ENCODE results near the gene CCDC154.

DNA sequence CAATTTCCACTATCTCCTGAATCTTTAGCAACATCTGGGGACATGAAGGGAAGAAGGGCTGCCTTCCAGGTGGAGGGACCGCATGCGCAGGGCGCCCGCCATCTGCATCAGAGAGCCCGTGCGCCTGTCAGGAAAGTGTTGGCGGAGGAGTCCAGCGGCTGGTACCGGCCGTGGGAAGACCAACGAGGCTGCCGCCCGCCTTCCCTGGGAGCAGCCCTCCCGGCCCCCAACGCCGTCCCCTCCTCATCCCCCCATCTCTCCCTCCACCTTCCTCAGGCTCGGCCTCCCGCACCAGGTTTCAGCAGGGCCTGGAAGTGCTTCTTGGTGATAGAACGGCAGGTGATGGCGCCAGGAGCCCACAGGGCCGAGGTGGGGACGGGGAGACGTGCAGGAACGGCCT lies 21.7 kb upstream of the CCDC154 start:
- TF ChIP-seq, protein P1, sequence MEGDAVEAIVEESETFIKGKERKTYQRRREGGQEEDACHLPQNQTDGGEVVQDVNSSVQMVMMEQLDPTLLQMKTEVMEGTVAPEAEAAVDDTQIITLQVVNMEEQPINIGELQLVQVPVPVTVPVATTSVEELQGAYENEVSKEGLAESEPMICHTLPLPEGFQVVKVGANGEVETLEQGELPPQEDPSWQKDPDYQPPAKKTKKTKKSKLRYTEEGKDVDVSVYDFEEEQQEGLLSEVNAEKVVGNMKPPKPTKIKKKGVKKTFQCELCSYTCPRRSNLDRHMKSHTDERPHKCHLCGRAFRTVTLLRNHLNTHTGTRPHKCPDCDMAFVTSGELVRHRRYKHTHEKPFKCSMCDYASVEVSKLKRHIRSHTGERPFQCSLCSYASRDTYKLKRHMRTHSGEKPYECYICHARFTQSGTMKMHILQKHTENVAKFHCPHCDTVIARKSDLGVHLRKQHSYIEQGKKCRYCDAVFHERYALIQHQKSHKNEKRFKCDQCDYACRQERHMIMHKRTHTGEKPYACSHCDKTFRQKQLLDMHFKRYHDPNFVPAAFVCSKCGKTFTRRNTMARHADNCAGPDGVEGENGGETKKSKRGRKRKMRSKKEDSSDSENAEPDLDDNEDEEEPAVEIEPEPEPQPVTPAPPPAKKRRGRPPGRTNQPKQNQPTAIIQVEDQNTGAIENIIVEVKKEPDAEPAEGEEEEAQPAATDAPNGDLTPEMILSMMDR (IDR thresholded peaks at IDR 0.05) = no peak
- TF ChIP-seq POLR2A (IDR thresholded peaks at IDR 0.05) = no peak

Data from uterus (tissue), 2 donors.